K562 (cell line): Measurements from ENCODE around the gene SLC44A1. TPM values are rescaled to one million over a fixed set of nuclear protein-coding genes. Genes with fewer than 3 reads are reported as not detected.

Experiments used
- BRCA1 ChIP-seq, 2 experiments: fragments of 450-650 bp in 1 of 2; sonication (generic) in 1 of 2; formaldehyde crosslinking in 1 of 2; IDR thresholded peaks; 2 replicates each; pipeline versions ENCODE4 v1.5.0 to v1.6.1; 2017 to 2020; ENCODE audit warnings: mild to moderate bottlenecking in 1 of 2, missing genetic modification reagents in 1 of 2
- CAMTA2 ChIP-seq: fragments of 250-450 bp; sonication (Bioruptor Pico); conservative IDR thresholded peaks from 2 replicates; pipeline ENCODE4 v1.5.1; 2022
- ESRRA ChIP-seq: fragments of 450-650 bp; IDR thresholded peaks from 2 replicates; pipeline ENCODE4 v1.6.1; 2014; ENCODE audit warnings: low read depth, mild to moderate bottlenecking, moderate library complexity, borderline replicate concordance
- FOS ChIP-seq: IDR thresholded peaks from 3 replicates; pipeline ENCODE4 v1.6.1; 2011; ENCODE audit not compliant: insufficient read length; ENCODE audit errors: extremely low read depth
- HDAC2 ChIP-seq: fragments of 450-650 bp; IDR thresholded peaks from 2 replicates; pipeline ENCODE4 v1.6.1; 2016; ENCODE audit warnings: mild to moderate bottlenecking
- HIVEP1 ChIP-seq: fragments of 250-450 bp; sonication (Bioruptor Pico); IDR thresholded peaks from 2 replicates; pipeline ENCODE4 v1.4.0; 2020; ENCODE audit warnings: mild to moderate bottlenecking
- KAT7 ChIP-seq: sonication (generic); formaldehyde crosslinking; IDR thresholded peaks from 2 replicates; pipeline ENCODE4 v1.8.0; 2022; ENCODE audit warnings: missing genetic modification reagents, mild to moderate bottlenecking, borderline replicate concordance
- KLF16 ChIP-seq: IDR thresholded peaks from 2 replicates; pipeline ENCODE4 v1.6.1; 2016; ENCODE audit warnings: antibody characterized with exemption
- MEF2D ChIP-seq: conservative IDR thresholded peaks from 2 replicates; pipeline ENCODE4 v1.6.1; 2016; ENCODE audit warnings: low read depth, missing genetic modification characterization, missing compliant biosample characterization
- PHF21A ChIP-seq: fragments of 450-650 bp; IDR thresholded peaks from 2 replicates; pipeline ENCODE4 v1.6.1; 2017; ENCODE audit warnings: low read depth, borderline replicate concordance
- RBM39 ChIP-seq: fragments of 200-400 bp; formaldehyde crosslinking; optimal IDR thresholded peaks from 2 replicates; pipeline ENCODE3; 2018; ENCODE audit warnings: low read depth, low read length
- SMARCA5 ChIP-seq: fragments of 450-650 bp; IDR thresholded peaks from 2 replicates; pipeline ENCODE4 v1.6.1; 2016
- SMC3 ChIP-seq: conservative IDR thresholded peaks from 2 replicates; pipeline ENCODE4 v1.6.1; 2011; ENCODE audit warnings: low read depth, low read length, improper control_type of control experiment; ENCODE audit not compliant: insufficient read depth
- TRIM24 ChIP-seq, 2 experiments: fragments of 450-650 bp; IDR thresholded peaks; 2 replicates each; pipeline ENCODE4 v1.6.1; 2016
- XRCC3 ChIP-seq: fragments of 450-650 bp; IDR thresholded peaks from 2 replicates; pipeline ENCODE4 v1.6.1; 2017; ENCODE audit warnings: mild to moderate bottlenecking, moderate library complexity
- XRCC5 ChIP-seq: fragments of 200-400 bp; formaldehyde crosslinking; IDR thresholded peaks from 2 replicates; pipeline ENCODE4 v1.6.1; 2017; ENCODE audit warnings: low read depth, mild to moderate bottlenecking, low read length
- ZFX ChIP-seq: sonication (generic); formaldehyde crosslinking; IDR thresholded peaks from 2 replicates; pipeline ENCODE4 v1.8.0; 2022; ENCODE audit warnings: mild to moderate bottlenecking, missing genetic modification reagents, moderate library complexity
- ZNF184 ChIP-seq: sonication (generic); formaldehyde crosslinking; IDR thresholded peaks from 2 replicates; pipeline ENCODE4 v1.5.0; 2020; ENCODE audit warnings: missing genetic modification reagents
- ZNF282 ChIP-seq: sonication (generic); formaldehyde crosslinking; IDR thresholded peaks from 2 replicates; pipeline ENCODE4 v1.8.1; 2023; ENCODE audit warnings: missing genetic modification reagents
- ZNF41 ChIP-seq: fragments of 250-450 bp; sonication (Bioruptor Pico); conservative IDR thresholded peaks from 2 replicates; pipeline ENCODE4 v1.4.0; 2020; ENCODE audit warnings: mild to moderate bottlenecking
- ZNF589 ChIP-seq: fragments of 200-800 bp; sonication (Bioruptor generic); IDR thresholded peaks from 2 replicates; pipeline ENCODE4 v1.6.1; 2016; ENCODE audit warnings: low read depth, missing genetic modification characterization, missing compliant biosample characterization
- polyA plus RNA-seq, 8 experiments: library from polyadenylated mRNA; depleted of rRNA in 4 of 8; stranded (reverse) in 5 of 8; unstranded in 3 of 8; fragments of >200 nt; fragmentation: Nextera tagmentation in 2 of 8; fragmentation: Illumina TruSeq in 1 of 8; extraction: Ambion mirVana in 2 of 8; extraction: Trizol in 1 of 8; gene quantifications; 2 replicates each; pipeline versions ENCODE4 v1.2.1 to v1.2.3, GENCODE V29; 2011 to 2014; ENCODE audit warnings: inconsistent platforms in 1 of 8, missing spikeins in 1 of 8
- total RNA-seq, 7 experiments: library from RNA; depleted of rRNA in 6 of 7; stranded (reverse); fragments of >200 nt in 6 of 7; fragmentation: Illumina TruSeq in 2 of 7; extraction: Trizol in 2 of 7; gene quantifications; 2 replicates each; pipeline versions ENCODE4 v1.2.1 to v1.2.3, GENCODE V29; 2011 to 2021; ENCODE audit warnings: low replicate concordance in 1 of 7
- TF ChIP-seq, protein P1 (sequence below): fragments of 450-650 bp; IDR thresholded peaks from 2 replicates; pipeline ENCODE4 v1.6.1; 2014; ENCODE audit warnings: low read depth, mild to moderate bottlenecking, moderate library complexity, borderline replicate concordance
- TF ChIP-seq, protein P2 (sequence below): fragments of 250-450 bp; sonication (Bioruptor Pico); IDR thresholded peaks from 2 replicates; pipeline ENCODE4 v1.9.0; 2021; ENCODE audit warnings: mild to moderate bottlenecking, inconsistent platforms
- TF ChIP-seq, protein P3 (sequence below), 2 experiments: fragments of 200-800 bp in 1 of 2; sonication (Bioruptor generic) in 1 of 2; sonication (generic) in 1 of 2; formaldehyde crosslinking in 1 of 2; IDR thresholded peaks in 1 of 2; conservative IDR thresholded peaks in 1 of 2; 2 replicates each; pipeline versions ENCODE4 v1.5.0 to v1.6.1; 2016 to 2020; ENCODE audit warnings: missing compliant biosample characterization in 1 of 2, missing genetic modification characterization in 1 of 2, missing genetic modification reagents in 1 of 2

Gene SLC44A1
- total and polyA plus RNA-seq, 9 of the 15 experiments (the other 6 are each of a cell fraction or from before 2014, with no cell fraction given): 0.11 to 0.59 (median 0.30) TPM

GRCh38 chr9:105447814-105448812 is 203.7 kb downstream of the SLC44A1 start, which contains the start of gene FSD1L (continued):
- TF ChIP-seq SMARCA5 (no peak), XRCC3 (no peak), ZFX (CRISPR knock-in tag) (peak; percentile 76), XRCC5 (0 out of 2 replicates have a peak, but pooled peaks have one; percentile 12), ZNF589 (no peak), HIVEP1 (no peak), SMC3 (no peak), RBM39 (no peak), ZNF282 (CRISPR knock-in tag) (no peak), BRCA1 (IDR thresholded peaks at IDR 0.05) (no peak), BRCA1 (CRISPR knock-in tag; IDR thresholded peaks at IDR 0.05) (no peak), TRIM24 (IDR thresholded peaks at IDR 0.05) (no peak; a peak in 2 of 4 replicates), KLF16 (peak; percentile 67; the same call in 1 of the 2 replicates), PHF21A (no peak), ESRRA (peak; percentile 71; the same call in 1 of the 2 replicates), MEF2D (tag) (no peak), ZNF184 (CRISPR knock-in tag) (no peak), KAT7 (no peak), FOS (no peak), CAMTA2 (CRISPR knock-in tag) (no peak), HDAC2 (no peak), ZNF41 (CRISPR knock-in tag) (no peak)
- TF ChIP-seq, protein P1, sequence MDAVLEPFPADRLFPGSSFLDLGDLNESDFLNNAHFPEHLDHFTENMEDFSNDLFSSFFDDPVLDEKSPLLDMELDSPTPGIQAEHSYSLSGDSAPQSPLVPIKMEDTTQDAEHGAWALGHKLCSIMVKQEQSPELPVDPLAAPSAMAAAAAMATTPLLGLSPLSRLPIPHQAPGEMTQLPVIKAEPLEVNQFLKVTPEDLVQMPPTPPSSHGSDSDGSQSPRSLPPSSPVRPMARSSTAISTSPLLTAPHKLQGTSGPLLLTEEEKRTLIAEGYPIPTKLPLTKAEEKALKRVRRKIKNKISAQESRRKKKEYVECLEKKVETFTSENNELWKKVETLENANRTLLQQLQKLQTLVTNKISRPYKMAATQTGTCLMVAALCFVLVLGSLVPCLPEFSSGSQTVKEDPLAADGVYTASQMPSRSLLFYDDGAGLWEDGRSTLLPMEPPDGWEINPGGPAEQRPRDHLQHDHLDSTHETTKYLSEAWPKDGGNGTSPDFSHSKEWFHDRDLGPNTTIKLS: no peak
- TF ChIP-seq, protein P2, sequence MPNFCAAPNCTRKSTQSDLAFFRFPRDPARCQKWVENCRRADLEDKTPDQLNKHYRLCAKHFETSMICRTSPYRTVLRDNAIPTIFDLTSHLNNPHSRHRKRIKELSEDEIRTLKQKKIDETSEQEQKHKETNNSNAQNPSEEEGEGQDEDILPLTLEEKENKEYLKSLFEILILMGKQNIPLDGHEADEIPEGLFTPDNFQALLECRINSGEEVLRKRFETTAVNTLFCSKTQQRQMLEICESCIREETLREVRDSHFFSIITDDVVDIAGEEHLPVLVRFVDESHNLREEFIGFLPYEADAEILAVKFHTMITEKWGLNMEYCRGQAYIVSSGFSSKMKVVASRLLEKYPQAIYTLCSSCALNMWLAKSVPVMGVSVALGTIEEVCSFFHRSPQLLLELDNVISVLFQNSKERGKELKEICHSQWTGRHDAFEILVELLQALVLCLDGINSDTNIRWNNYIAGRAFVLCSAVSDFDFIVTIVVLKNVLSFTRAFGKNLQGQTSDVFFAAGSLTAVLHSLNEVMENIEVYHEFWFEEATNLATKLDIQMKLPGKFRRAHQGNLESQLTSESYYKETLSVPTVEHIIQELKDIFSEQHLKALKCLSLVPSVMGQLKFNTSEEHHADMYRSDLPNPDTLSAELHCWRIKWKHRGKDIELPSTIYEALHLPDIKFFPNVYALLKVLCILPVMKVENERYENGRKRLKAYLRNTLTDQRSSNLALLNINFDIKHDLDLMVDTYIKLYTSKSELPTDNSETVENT (CRISPR knock-in tag): 0 out of 2 replicates have a peak, but pooled peaks have one; percentile 59
- TF ChIP-seq, protein P3, sequence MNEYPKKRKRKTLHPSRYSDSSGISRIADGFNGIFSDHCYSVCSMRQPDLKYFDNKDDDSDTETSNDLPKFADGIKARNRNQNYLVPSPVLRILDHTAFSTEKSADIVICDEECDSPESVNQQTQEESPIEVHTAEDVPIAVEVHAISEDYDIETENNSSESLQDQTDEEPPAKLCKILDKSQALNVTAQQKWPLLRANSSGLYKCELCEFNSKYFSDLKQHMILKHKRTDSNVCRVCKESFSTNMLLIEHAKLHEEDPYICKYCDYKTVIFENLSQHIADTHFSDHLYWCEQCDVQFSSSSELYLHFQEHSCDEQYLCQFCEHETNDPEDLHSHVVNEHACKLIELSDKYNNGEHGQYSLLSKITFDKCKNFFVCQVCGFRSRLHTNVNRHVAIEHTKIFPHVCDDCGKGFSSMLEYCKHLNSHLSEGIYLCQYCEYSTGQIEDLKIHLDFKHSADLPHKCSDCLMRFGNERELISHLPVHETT (CRISPR knock-in tag; conservative IDR thresholded peaks at IDR 0.05 in 1 of 2, IDR thresholded peaks at IDR 0.05 in 1 of 2): 0 out of 4 replicates have a peak, but pooled peaks of 1 of the 2 experiments have one; percentile 19
